Astrocyte (in vitro differentiated cells and primary cell): ENCODE data around the gene GCNT2.

Experiments used
- CTCF ChIP-seq: IDR thresholded peaks from 2 replicates; pipeline ENCODE4 v1.5.1; 2011; ENCODE audit warnings: low read depth, mild to moderate bottlenecking, inconsistent platforms, low read length, moderate library complexity; ENCODE audit not compliant: insufficient read depth
- EZH2 ChIP-seq: IDR thresholded peaks from 2 replicates; pipeline ENCODE4 v1.6.1; 2012; ENCODE audit warnings: mild to moderate bottlenecking, low read length, inconsistent platforms; ENCODE audit not compliant: insufficient read depth

GRCh38 chr6:10518557-10519407, 2.4 kb upstream of the GCNT2 start:
- no peak for TF ChIP-seq EZH2
- TF ChIP-seq CTCF, result no peak
